Activated T-cell treated with anti-CD3 and anti-CD28 coated beads, Interleukin-2, amount 50 U/mL, for 24 hours (primary cell): Measurements from ENCODE around the gene ADGRG1.

Source experiments
- DNase-seq: peaks from one replicate; pipeline ENCODE4 v3.0.0-alpha.2; 2020
- H3K27ac Mint-ChIP-seq: 2 replicates; pipeline ENCODE4 v1.8.0; 2020; ENCODE audit warnings: mild to moderate bottlenecking, mixed read lengths
- H3K27me3 Mint-ChIP-seq: 2 replicates; pipeline ENCODE4 v1.8.0; 2020; ENCODE audit warnings: mixed read lengths
- H3K36me3 Mint-ChIP-seq: 2 replicates; pipeline ENCODE4 v1.8.0; 2020; ENCODE audit warnings: low read depth, mixed read lengths
- H3K4me1 Mint-ChIP-seq: 2 replicates; pipeline ENCODE4 v1.8.0; 2020; ENCODE audit warnings: low read depth, mixed read lengths
- H3K4me3 Mint-ChIP-seq: 2 replicates; pipeline ENCODE4 v1.8.0; 2020; ENCODE audit warnings: mild to moderate bottlenecking, moderate library complexity, mixed read lengths
- H3K9me3 Mint-ChIP-seq: 2 replicates; pipeline ENCODE4 v1.8.0; 2020; ENCODE audit warnings: mixed read lengths

Gene ADGRG1

GRCh38 chr16:57611181-57611580 lies 17.2 kb upstream of the ADGRG1 start:
- Mint-ChIP-seq H3K4me3 (peak overlapping the region; percentile 54), H3K27me3 (no peaks in the 10 kb centered on the region), H3K9me3 (no peaks in the 10 kb centered on the region), H3K27ac (peak overlapping the region; percentile 96), H3K4me1 (peaks cover 69% of the 10 kb centered on the region), H3K36me3 (no peaks in the 10 kb centered on the region)
- no peak for DNase-seq

GRCh38 chr16:57611706-57612105 lies 16.7 kb upstream of the ADGRG1 start:
- H3K4me1 Mint-ChIP-seq, result peaks cover 69% of the 10 kb centered on the region

GRCh38 chr16:57612494-57612893 lies 15.9 kb upstream of the ADGRG1 start:
- Mint-ChIP-seq H3K36me3 (no peaks in the 10 kb centered on the region), H3K9me3 (no peaks in the 10 kb centered on the region), H3K4me1 (peaks cover 66% of the 10 kb centered on the region), H3K4me3 (no peak overlapping the region), H3K27me3 (no peaks in the 10 kb centered on the region), H3K27ac (no peak overlapping the region)
- peak; percentile 23 for DNase-seq

More at GRCh38 chr16:57611706-57612105, 16.7 kb upstream of the ADGRG1 start:
- H3K9me3 Mint-ChIP-seq, result no peaks in the 10 kb centered on the region
- H3K27me3 Mint-ChIP-seq, result no peaks in the 10 kb centered on the region
- peak; percentile 31 for DNase-seq
- peak overlapping the region; percentile 96 for H3K27ac Mint-ChIP-seq
- peak overlapping the region; percentile 40 for H3K4me3 Mint-ChIP-seq
- H3K36me3 Mint-ChIP-seq, result no peaks in the 10 kb centered on the region

- Mint-ChIP-seq H3K27me3 (no peaks in the 10 kb centered on the region), H3K27ac (no peak overlapping the region), H3K9me3 (no peaks in the 10 kb centered on the region), H3K4me3 (no peak overlapping the region), H3K4me1 (peaks cover 58% of the 10 kb centered on the region), H3K36me3 (no peaks in the 10 kb centered on the region)
- peak; percentile 12 for DNase-seq
Measured at GRCh38 chr16:57613514-57613913, 14.9 kb upstream of the ADGRG1 start.

- H3K36me3 Mint-ChIP-seq, result no peaks in the 10 kb centered on the region
- no peak overlapping the region for H3K4me3 Mint-ChIP-seq
- H3K4me1 Mint-ChIP-seq, result peaks cover 48% of the 10 kb centered on the region
- peak; percentile 72 for DNase-seq
- H3K9me3 Mint-ChIP-seq, result no peaks in the 10 kb centered on the region
- H3K27ac Mint-ChIP-seq, result peak overlapping the region; percentile 85
- H3K27me3 Mint-ChIP-seq, result no peaks in the 10 kb centered on the region
Measured at GRCh38 chr16:57614536-57614935, 13.9 kb upstream of the ADGRG1 start.

- Mint-ChIP-seq H3K27ac (peak overlapping the region; percentile 85), H3K9me3 (no peaks in the 10 kb centered on the region), H3K4me3 (no peak overlapping the region), H3K36me3 (no peaks in the 10 kb centered on the region), H3K27me3 (no peaks in the 10 kb centered on the region), H3K4me1 (peaks cover 44% of the 10 kb centered on the region)
- DNase-seq, result no peak
Measured at GRCh38 chr16:57614944-57615343, 13.5 kb upstream of the ADGRG1 start.

GRCh38 chr16:57615813-57616212 lies 12.6 kb upstream of the ADGRG1 start:
- no peaks in the 10 kb centered on the region for H3K9me3 Mint-ChIP-seq
- H3K36me3 Mint-ChIP-seq, result no peaks in the 10 kb centered on the region
- DNase-seq, result peak; percentile 26
- H3K27me3 Mint-ChIP-seq, result no peaks in the 10 kb centered on the region
- H3K4me1 Mint-ChIP-seq, result peaks cover 35% of the 10 kb centered on the region
- no peak overlapping the region for H3K4me3 Mint-ChIP-seq
- peak overlapping the region; percentile 19 for H3K27ac Mint-ChIP-seq

- H3K36me3 Mint-ChIP-seq, result no peaks in the 10 kb centered on the region
- H3K9me3 Mint-ChIP-seq, result no peaks in the 10 kb centered on the region
- DNase-seq, result peak; percentile 24
- peaks cover 31% of the 10 kb centered on the region for H3K4me1 Mint-ChIP-seq
- no peak overlapping the region for H3K4me3 Mint-ChIP-seq
- no peaks in the 10 kb centered on the region for H3K27me3 Mint-ChIP-seq
- H3K27ac Mint-ChIP-seq, result peak overlapping the region; percentile 19
Measured at GRCh38 chr16:57616241-57616640, 12.2 kb upstream of the ADGRG1 start.

- no peak for DNase-seq
- Mint-ChIP-seq H3K4me3 (no peak overlapping the region), H3K4me1 (peaks cover 25% of the 10 kb centered on the region), H3K36me3 (no peaks in the 10 kb centered on the region), H3K9me3 (no peaks in the 10 kb centered on the region), H3K27me3 (no peaks in the 10 kb centered on the region), H3K27ac (no peak overlapping the region)
Measured at GRCh38 chr16:57616876-57617275, 11.6 kb upstream of the ADGRG1 start.

- Mint-ChIP-seq H3K27ac (no peak overlapping the region), H3K4me1 (peaks cover 21% of the 10 kb centered on the region), H3K9me3 (no peaks in the 10 kb centered on the region), H3K27me3 (no peaks in the 10 kb centered on the region), H3K36me3 (no peaks in the 10 kb centered on the region), H3K4me3 (no peak overlapping the region)
- DNase-seq, result peak; percentile 30
Measured at GRCh38 chr16:57617604-57618111, 10.8 kb upstream of the ADGRG1 start.

GRCh38 chr16:57618296-57619132 lies 9.9 kb upstream of the ADGRG1 start:
- Mint-ChIP-seq H3K36me3 (no peaks in the 10 kb centered on the region), H3K4me3 (no peak overlapping the region), H3K4me1 (peaks cover 18% of the 10 kb centered on the region), H3K9me3 (no peaks in the 10 kb centered on the region), H3K27me3 (no peaks in the 10 kb centered on the region), H3K27ac (no peak overlapping the region)
- DNase-seq, result peak; percentile 25

GRCh38 chr16:57619133-57619605 lies 9.3 kb upstream of the ADGRG1 start:
- no peaks in the 10 kb centered on the region for H3K27me3 Mint-ChIP-seq
- H3K9me3 Mint-ChIP-seq, result no peaks in the 10 kb centered on the region
- no peaks in the 10 kb centered on the region for H3K36me3 Mint-ChIP-seq
- H3K4me1 Mint-ChIP-seq, result peaks cover 12% of the 10 kb centered on the region
- DNase-seq, result no peak
- H3K4me3 Mint-ChIP-seq, result no peak overlapping the region
- no peak overlapping the region for H3K27ac Mint-ChIP-seq

GRCh38 chr16:57619606-57620334 lies 8.7 kb upstream of the ADGRG1 start:
- Mint-ChIP-seq H3K27me3 (no peaks in the 10 kb centered on the region), H3K4me3 (no peak overlapping the region), H3K4me1 (peaks cover 6% of the 10 kb centered on the region), H3K27ac (no peak overlapping the region), H3K9me3 (no peaks in the 10 kb centered on the region), H3K36me3 (no peaks in the 10 kb centered on the region)
- no peak for DNase-seq

- H3K27ac Mint-ChIP-seq, result no peak overlapping the region
- H3K9me3 Mint-ChIP-seq, result no peaks in the 10 kb centered on the region
- no peaks in the 10 kb centered on the region for H3K36me3 Mint-ChIP-seq
- no peaks in the 10 kb centered on the region for H3K27me3 Mint-ChIP-seq
- DNase-seq, result no peak
- no peaks in the 10 kb centered on the region for H3K4me1 Mint-ChIP-seq
- H3K4me3 Mint-ChIP-seq, result no peak overlapping the region
Measured at GRCh38 chr16:57620335-57621231, 7.8 kb upstream of the ADGRG1 start.
